Iris pigment epithelial cell (primary cell): ENCODE results near the gene FRY.
"Not testable (repeated sequence)": the region's sequence is repeated elsewhere in the genome, so short reads cannot be mapped to it uniquely, and the experiment has no call there.

Experiments used
- DNase-seq: peaks from one replicate; pipeline ENCODE4 v3.0.0-alpha.2; 2011; ENCODE audit warnings: low read depth

The FRY gene

DNA sequence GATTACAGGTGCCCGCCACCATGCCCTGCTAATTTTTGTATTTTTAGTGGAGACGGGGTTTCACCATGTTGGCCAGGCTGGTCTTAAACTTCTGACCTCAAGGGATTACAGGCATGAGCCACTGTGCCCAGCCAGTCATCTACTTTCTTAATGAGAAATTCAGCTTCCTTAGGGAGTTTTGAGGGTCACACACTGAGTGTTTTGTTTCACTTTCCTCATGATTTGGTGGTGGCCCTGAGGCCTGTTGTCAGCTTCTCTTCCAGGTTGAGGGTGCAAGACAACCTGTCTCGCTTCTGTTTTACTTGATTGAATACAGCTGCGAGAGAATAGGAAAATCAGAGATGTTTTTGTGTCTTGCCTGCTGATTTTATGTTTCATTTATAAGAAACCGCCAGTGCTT lies 9.9 kb downstream of the FRY start:
- no peak for DNase-seq

DNA sequence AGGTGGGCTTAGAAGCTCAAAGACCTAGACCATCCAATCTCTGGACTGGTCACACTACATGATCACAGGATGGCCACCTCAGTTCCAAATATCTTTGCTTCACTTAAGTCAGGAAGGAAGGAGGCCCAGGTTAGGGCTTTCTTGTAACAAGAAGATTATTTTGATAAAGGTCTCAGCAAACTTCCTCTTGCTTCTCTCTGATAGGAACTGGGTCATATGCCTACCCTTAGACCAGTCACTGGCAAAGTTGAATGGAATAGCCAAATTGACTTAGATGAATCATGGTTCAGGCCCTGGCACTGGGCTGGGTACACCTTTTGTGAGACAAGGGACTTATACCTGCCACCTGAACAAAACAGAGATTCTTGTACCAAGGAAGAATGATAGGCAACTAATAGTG lies 11.0 kb downstream of the FRY start:
- DNase-seq, result no peak

DNA sequence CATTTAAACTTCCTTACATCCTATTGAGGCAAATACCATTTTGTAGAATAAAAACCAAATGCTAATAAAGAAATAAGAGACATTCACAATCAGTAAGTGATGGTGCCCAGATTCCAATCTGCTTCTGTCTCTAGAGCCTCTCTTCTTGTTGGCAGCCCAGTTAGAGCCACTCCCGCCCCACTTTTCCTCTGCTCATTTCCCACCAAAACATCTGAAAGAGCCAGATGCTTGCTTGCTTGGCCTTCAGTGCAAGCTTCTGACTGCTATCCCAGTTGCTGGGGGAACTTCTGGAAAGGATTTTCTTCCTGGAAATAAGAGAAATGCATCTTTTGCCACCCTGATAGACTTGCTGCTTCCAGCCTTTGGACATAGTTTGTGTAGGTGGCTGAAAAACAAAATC lies 12.9 kb downstream of the FRY start:
- no peak for DNase-seq

DNA sequence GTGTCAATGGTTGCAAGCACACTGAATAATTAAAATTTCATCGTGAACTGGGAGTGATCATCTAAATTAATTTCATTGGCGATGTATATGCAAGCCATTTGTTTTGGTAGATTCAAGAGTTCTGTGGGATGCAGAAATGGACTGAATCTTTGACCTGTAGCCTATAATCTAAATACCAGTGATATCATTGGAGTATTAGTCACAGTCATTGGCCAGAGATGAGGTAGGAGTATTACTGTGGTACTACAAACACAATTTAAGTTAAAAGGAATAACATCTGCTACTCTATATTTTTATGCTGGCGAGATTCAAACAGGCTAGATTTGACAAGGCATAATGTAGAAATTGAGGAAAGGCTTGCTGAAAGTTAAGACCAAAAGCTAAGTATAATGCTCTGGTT lies 14.0 kb downstream of the FRY start:
- no peak for DNase-seq

DNA sequence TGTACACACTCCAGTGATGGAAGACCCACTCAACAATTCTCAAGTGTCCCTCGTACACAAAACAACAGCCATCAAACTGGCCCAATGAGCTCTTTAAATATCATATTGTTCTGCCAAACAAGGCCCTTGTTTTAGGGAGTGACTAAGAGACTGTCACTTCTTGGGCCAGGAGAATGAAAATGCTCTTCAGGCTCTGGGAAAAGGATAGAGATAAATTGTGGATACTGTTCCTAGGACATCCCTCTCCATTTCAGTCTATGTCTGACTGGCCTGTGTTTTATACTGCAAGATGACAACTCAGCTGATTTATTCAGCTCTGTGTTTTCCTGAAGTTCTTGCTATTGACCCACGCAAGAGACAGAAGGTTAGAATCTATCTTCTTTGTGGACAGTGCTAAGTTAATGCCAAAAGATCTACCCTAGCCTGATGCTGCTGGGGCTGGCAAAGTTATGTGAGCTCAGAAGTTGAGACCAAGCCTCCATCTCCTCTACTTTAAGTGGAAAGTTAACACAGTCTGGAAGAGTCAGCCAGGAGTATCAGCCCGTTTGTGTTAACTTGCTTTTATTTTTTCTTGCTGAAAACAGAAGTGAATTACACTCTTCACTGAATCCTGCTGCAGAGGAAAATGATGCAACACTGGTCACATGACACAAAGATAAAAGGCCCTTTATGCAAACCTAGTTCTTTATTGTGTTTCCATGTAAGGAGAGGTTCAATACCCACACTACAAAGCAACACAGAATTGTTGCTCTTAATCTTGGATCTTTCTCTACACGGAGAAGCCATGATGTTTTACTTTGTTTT lies 14.6 kb downstream of the FRY start:
- DNase-seq, result peak; percentile 76

DNA sequence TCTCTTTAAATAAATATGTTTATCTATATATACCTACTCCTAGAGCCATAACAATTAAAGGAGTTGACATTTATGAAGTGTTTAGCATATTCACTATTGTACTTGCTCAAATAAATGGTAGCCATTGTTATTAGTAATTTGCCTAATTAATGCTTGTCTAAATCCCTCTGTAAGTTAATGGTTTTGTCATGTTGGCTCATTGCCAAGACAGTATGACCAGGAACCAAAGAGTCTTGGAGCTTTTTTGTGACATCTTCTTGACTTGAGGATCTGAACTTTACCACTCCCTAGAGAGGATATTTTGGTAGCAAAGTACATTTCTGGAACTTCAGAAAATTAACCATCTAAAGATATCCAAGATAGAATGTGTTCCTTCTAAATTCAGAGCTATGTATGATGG lies 15.5 kb downstream of the FRY start:
- no peak for DNase-seq

DNA sequence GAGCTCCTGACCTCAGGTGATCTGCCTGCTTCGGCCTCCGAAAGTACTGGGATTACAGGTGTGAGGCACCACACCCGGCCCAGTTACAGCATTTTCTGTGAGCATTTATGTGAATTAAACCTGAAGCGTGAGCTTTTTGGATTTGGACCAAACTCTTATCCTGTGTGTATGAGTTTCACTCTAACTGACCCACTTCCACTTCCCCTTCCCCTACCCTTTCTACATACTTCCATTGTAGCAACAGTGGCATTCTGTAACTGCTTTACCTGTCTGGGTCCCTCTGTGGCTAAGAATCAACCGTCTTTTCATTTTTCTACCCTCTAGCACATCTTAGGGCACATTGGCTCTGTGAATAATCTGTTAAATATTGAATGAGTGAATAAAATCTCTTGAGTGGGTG lies 16.2 kb downstream of the FRY start:
- DNase-seq, result no peak

DNA sequence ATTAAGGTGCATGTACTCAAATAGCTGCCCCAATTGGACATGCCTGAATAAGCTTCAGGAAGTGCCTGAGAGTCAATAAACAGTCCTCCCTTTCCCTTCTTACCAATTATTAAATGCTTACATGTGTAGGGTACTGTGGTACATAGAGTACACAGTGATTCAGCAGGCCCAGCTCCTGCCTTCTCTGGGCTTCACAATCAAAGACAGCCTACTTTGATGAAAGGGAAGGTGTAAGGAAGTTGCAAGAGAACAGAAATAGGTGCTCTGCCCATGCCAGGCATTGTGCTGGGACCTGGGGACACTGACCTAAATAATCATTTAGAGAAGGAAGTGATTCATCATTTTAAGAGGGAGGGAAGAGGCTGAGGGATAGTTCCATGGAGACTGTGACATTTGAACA lies 17.2 kb downstream of the FRY start:
- DNase-seq, result no peak

DNA sequence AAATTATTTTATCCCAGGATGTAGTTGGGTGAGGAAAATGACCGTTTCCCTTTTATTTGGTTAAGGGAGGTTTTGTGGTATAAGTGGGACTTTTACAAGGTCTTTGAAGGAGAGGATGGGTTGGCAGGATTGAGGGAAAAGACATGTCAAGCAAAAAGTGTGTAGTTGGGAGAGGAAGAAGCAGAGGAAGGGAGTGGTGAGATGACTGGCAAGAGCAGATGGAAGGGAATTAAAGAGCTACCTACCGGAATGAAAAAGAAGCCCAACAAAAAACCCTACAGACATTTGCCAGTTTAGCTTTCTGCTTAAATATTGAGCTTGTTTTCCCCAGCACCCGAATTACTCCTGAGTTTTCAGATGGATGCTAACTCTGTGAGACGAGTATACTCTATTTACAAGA lies 19.6 kb downstream of the FRY start:
- no peak for DNase-seq

DNA sequence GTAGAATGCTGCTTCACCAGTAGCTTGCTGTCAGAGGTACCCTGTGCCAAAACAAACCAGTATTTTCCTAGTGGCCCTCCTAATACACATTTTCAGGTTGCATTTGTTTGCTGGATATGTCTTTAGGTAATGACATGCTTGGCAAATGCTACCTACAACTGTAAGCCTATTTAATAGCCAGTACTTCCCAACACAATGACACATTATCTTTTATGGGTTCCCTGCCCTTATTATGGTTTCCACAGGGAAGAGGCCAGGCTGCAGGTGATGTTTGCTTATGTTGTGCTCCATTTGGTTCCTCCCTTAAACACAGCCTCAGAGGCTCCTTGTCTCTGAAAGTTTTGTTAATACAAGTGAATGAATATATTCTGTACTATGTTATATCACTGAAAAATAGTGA lies 24.7 kb downstream of the FRY start:
- no peak for DNase-seq

DNA sequence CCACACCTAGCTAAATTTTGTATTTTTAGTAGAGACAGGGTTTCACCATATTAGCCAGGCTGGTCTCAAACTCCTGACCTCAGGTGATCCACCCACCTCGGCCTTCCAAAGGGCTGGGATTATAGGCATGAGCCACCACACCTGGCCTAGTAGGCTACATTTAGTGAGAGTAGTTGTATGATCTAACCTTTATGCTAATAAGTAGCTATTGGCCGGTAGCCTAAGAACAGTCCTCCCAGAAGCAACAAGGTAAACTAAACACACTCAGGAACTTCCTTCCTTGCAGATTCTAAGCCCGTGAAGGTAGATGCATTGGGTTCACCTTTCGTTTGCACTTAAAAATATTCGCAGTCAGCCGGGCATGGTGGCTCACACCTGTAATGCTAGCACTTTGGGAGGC lies 25.8 kb downstream of the FRY start:
- not testable (repeated sequence) for DNase-seq

DNA sequence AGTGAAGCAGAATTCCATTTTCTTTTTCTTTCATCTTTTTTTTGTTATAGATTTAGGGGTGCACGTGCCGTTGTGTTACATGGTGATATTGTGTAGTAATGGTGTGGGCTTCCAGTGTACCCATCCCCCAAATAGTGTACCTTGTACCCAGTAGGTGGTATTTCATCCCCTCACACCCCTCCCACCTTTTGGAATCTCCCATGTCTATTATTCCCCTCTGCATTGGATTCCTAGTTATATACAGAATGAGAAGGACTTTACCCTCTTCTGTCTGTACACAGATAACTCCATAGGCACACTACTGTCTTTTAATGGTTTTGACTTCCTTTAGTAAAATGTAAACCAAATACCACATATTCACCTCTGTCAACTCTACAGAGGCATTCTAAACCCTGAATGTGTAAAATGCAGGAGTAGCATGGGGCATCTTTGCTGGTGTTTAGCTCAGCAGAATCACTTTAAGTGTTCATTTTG lies 28.0 kb downstream of the FRY start:
- DNase-seq, result no peak

DNA sequence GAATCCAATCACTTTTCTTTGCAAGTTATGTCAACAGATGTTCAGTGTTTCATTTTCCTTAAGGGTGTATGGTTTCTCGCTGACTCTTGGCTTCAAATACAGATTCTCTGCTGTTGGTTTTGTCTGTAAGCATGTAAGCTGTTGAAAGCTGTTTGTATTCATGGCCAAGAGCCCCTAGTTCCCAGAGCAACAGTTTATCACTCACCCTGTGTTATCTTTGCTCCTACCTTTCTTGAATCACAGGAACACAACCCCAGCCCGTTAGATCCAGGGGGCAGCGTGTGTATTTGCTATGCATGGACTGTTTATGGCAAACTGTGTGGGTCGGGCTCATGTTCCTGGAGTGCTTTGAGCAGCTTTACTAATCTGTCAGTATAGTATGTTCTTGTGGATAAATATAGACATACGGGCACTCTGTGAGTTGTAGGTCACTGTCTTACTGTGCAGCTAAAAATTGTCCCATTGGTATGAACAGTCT lies 28.9 kb downstream of the FRY start:
- no peak for DNase-seq

DNA sequence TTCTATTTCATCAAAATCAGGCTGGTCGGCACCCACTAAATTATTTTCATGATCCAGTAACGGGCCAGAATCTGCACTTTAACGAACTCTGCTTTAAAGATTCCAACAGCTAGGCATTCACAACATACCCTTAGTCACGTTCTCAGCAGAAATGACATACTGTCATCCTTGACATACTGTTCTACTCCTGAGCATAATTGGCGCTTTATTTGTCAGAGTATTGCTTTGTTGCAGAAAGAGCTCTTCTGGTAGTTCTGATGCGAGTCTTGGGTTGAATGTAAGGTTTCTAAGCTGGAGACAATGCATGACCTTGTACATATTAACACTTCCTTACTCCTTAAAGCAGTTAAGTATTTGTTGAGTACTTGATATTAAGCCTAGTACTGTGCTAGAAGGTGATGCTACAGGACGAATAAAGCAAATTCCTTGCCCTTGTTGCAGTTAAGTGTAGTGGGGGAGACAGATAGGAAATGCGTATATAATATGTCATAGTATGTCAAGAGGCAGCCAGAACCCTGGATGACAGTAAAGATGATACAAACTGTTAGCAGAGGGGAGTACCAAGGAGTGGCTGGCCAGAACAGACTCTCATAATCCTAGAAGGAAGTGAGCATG lies 32.2 kb downstream of the FRY start:
- DNase-seq, result no peak

DNA sequence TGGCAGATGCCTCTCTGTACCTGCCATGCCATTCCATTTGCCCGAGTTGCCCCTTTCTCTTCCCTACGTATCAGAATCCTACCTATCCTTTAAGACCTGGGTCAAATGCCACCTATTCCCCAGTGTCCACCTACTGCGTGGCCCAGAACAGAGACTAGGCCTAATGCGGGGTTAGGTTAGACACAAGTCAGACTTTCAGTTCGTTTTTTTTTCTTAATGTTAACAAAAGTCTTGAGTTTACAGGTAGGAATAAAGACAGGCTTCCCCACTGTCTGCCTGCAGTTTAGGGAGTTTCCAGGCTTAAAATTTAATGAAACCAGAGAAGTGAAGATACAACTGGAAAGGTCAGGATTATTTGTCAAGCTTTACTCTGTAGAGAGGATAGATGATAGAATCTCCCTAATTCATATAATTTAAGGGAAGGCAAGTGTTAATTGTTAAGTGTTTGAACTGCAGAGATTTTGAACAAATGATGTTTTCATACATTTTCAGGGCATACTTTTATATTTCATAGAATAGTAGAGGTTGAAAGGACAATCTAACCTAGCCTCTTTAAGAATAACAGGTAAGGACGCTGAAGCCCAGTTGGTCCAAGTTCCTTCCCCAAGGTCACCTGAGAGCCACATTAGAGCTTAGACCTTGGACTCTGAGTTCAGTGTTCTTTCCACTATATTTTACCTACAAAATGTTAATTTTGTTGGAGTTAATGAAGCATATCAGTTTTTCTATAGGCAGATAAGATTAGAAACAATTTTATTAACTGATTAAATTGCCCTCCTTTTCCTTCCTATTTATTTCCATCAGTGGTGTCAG lies 35.8 kb downstream of the FRY start:
- no peak for DNase-seq

DNA sequence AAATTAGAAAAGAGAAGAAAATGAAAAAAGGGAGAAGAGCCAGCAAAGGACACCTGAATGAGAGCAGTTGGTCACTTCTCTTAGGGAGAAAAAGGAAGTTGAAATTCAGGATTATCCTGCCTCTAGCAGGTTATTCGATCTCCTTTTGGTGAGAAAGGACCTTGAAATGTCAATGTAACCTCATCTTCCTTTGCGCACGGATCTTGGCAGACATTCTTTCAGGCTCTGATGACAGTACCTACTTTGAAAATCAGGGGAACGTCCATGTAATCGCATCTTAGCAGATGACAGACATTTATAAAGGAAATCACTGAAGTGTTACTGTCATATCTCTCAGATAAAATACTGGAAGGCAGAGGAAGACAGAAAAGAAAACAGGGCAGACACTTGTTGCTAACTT lies 36.7 kb downstream of the FRY start:
- DNase-seq, result no peak

DNA sequence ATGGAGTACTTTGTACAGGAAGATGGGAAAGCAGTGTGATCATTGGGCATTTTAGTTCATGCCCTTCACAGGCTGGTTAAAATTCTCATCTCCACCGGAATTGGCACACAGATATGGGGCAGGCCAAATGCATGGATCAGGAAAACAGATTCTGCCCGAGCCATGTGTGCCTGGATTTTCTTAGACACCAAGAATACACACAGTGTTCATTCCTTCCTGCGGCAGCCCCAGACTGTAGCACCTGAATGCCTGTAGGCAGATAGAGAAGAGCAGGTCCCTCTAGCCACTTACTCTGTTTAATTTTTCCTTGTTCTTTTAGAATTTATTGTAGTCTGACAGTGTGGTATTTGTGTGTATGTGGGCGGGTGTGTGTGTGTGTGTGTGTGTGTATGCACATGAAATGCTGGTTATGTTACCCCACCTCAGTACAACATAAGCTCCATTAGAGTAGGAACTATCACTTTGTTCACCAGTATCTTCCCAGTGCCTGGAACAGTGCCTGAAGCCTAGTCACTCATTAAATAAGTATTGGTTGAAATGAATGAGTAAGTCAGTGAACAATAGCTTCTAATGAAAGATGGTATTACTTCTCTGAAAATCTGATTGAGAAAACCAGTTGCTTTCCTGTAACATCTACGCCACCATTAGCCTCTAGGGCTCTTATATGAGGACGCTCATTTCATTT lies 41.7 kb downstream of the FRY start:
- no peak for DNase-seq

DNA sequence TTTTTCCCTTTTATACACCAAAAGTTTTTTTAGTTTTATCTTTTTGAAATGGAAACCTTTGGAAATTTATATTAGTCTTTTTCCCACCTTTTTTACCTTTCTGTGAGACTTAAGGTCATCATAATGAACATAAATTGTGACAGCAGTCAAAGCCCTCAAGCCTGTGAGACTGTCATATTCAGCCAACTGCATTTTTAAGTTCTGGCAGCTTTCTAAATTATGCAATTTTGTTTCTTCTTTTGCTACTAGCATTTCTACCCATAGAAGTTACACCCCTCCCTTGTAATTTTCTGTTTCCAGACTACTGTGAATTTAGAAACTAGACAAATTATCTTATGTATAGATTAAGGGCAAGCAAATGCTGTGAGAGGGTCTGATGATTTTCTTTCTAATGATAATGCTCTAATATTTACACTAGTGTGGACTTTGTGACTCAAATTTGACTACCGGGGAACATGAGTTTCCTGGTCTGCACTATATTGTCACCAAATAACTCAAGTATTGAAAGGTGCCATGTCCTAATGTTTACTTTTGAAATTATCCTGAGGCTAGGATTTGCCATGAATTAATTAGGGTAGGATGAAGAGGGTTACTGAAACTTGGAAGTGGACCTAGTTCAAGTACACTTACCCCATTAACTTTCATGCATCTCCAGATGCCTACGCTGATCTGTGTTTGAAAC lies 43.7 kb downstream of the FRY start:
- no peak for DNase-seq

DNA sequence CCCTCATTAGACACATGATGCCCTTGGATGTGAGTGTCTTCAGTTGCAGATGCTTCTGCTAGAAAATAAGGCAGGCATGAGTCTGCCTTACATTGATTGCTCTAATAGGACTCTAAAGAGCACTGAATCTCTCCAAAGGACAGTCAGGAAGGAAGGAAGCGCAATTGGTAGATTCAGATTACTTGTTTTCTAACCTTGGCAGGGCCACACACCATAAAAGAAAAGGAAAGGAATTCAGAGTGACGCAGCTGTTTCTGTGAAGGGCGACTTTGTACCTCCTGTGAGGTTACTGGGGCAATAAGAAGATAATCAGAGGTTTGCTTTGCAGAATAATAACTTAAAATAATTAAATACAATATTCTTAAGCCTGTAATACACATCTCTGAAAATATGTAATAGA lies 48.0 kb downstream of the FRY start:
- no peak for DNase-seq

DNA sequence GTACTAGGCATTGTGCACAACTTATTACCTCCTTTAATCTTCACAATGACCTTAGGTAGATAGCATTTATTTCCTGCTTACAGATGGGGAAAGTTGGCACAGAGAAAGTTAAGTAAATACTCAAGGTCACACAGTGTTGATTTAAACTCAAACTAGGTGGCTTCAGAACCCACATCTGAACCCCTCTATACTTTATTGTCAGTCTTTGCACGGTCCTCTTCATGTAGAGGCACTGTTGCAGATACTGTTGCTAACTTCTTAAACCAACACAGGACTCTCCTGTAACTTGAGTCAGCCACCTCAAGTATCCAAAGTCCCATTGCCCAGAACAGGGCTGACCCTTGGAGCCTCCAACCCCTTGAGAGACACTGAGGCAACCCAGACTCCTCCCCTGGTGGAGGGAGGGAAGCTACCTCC lies 48.8 kb downstream of the FRY start:
- DNase-seq, result no peak

DNA sequence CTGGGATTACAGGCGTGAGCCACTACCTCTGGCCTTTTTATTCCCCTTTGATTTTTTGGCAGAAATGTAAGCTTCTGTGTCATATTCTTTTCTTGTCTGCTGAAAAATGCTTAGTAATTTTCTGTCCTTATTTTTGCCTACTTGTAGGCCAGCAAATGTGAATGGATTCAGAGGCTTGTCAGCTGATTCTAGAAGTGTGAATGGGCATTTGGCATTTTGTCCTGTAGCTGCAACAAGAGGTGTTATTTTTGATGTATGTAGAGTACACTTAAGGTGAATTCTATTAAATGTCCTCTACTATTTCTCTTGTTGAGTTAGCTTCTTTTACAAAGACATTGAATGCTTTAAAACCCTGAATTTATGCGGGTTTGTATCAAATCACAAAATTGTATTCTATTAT lies 50.0 kb downstream of the FRY start:
- no peak for DNase-seq

DNA sequence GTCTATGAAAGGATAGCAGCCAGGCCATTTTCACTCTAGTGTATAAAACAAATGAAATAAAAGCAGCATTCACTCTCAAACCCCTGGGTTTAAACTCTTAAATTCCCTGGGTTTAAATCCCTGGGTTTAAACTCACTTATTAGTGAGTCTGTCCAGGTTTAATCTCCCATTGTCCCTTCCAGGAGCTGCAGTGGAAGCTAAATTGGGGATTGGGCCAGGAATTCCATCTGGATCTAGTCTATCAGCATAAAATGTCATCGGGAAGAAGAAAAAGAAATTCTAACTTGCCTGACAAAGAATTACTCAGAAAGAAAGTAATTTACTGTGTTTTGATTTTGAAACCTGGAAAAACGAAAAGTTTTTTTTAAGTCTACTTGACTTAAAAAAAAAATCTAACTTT lies 54.8 kb downstream of the FRY start:
- no peak for DNase-seq
